ENCODE measurements around the gene CXCL3. TPM values are rescaled to one million over a fixed set of nuclear protein-coding genes. Genes with fewer than 3 reads are reported as not detected.

The CXCL3 gene
- total and polyA plus RNA-seq, 10 of the 15 experiments (the other 5 are each of a cell fraction or from before 2014, with no cell fraction given) = not detected

GRCh38 chr4:74006009-74006476 lies 32.4 kb downstream of the CXCL3 start:
- ATAC-seq (peak; percentile 70), FAIRE-seq (no peak), DNase-seq (ENCODE audit: low read depth, low spot score) (no peak)
- CTCF ChIA-PET = no interaction called here
- Histone ChIP-seq H3K4me2 (ENCODE audit: control insufficient read depth, insufficient read depth) (no peak overlapping the region), H3K9ac (ENCODE audit: control insufficient read depth, insufficient read depth, low read length) (no peak overlapping the region), H3K79me2 (ENCODE audit: control insufficient read depth, insufficient read depth, low read length) (no peaks in the 10 kb centered on the region), H3K27me3 (replicated peaks in 1 of 2; ENCODE audit: control insufficient read depth in 2 of 2, insufficient read depth in 2 of 2, low read length in 1 of 2) (no peaks in the 10 kb centered on the region), H3K9me3 (replicated peaks; ENCODE audit: control insufficient read depth, insufficient read depth, low read length) (no peaks in the 10 kb centered on the region), H4K20me1 (ENCODE audit: control insufficient read depth, insufficient read depth) (no peaks in the 10 kb centered on the region), H3K27ac (ENCODE audit: control insufficient read depth, insufficient read depth) (no peak overlapping the region), H3K36me3 (ENCODE audit: control insufficient read depth in 2 of 2, insufficient read depth in 2 of 2, low read length in 1 of 2) (no peaks in the 10 kb centered on the region), H3K4me3 (no peak overlapping the region), H3K4me1 (ENCODE audit: control insufficient read depth, insufficient read depth, low read length) (no peaks in the 10 kb centered on the region), H2AFZ (ENCODE audit: control insufficient read depth, low read depth, low read length) (no peak overlapping the region)
- POLR2A ChIA-PET = no interaction called here
- 14% methylated on average over 2 of the region's 2 CpGs for WGBS (ENCODE audit: insufficient coverage, insufficient replicate concordance, low lambda C conversion rate, missing lambda C conversion rate)
- TF ChIP-seq E2F4 (IDR thresholded peaks at IDR 0.05; ENCODE audit: low read depth, low read length) = no peak
- in situ Hi-C loops (cut with MboI) = no loop called here
- no TSS peak for BruUV-seq (replicated peaks)
- SMC1A ChIA-PET (ENCODE audit: uncharacterized antibody, unreplicated experiment) = interaction anchor here (2.1 kb wide), 1 partner anchor 10 kb away, joined by 10 read pairs; no protein-coding TSS in a partner anchor
- RAD21 ChIA-PET (ENCODE audit: unreplicated experiment) = no interaction called here
- intact Hi-C loops (cut with micrococcal nuclease; ENCODE audit: unreplicated experiment) = no loop called here

GRCh38 chr4:74005528-74005927 lies 33.0 kb downstream of the CXCL3 start:
- DNase-seq (ENCODE audit: low read depth, low spot score) = no peak
- Histone ChIP-seq H2AFZ (ENCODE audit: control insufficient read depth, low read depth, low read length) (no peak overlapping the region), H3K79me2 (ENCODE audit: control insufficient read depth, insufficient read depth, low read length) (no peaks in the 10 kb centered on the region), H3K4me3 (no peak overlapping the region), H3K9me3 (replicated peaks; ENCODE audit: control insufficient read depth, insufficient read depth, low read length) (no peaks in the 10 kb centered on the region), H3K27ac (ENCODE audit: control insufficient read depth, insufficient read depth) (no peak overlapping the region), H4K20me1 (ENCODE audit: control insufficient read depth, insufficient read depth) (no peaks in the 10 kb centered on the region), H3K9ac (ENCODE audit: control insufficient read depth, insufficient read depth, low read length) (no peak overlapping the region), H3K27me3 (replicated peaks in 1 of 2; ENCODE audit: control insufficient read depth in 2 of 2, insufficient read depth in 2 of 2, low read length in 1 of 2) (no peaks in the 10 kb centered on the region; a peak in 1 of 4 replicates), H3K4me1 (ENCODE audit: control insufficient read depth, insufficient read depth, low read length) (no peaks in the 10 kb centered on the region), H3K4me2 (ENCODE audit: control insufficient read depth, insufficient read depth) (no peak overlapping the region), H3K36me3 (ENCODE audit: control insufficient read depth in 2 of 2, insufficient read depth in 2 of 2, low read length in 1 of 2) (no peaks in the 10 kb centered on the region)
- WGBS (ENCODE audit: insufficient coverage, insufficient replicate concordance, low lambda C conversion rate, missing lambda C conversion rate) = 31% methylated on average over 3 of the region's 3 CpGs
- no peak for FAIRE-seq
- ChIA-PET POLR2A (no interaction called here), SMC1A (ENCODE audit: uncharacterized antibody, unreplicated experiment) (no interaction called here), RAD21 (ENCODE audit: unreplicated experiment) (no interaction called here), CTCF (no interaction called here)
- TF ChIP-seq SP1 (IDR thresholded peaks at IDR 0.05; ENCODE audit: low read depth, low read length) (no peak), BCL11A (IDR thresholded peaks at IDR 0.05; ENCODE audit: low read depth, low read length) (no peak), POLR2A (IDR thresholded peaks at IDR 0.05; ENCODE audit: low read depth, low read length) (no peak), SRF (IDR thresholded peaks at IDR 0.05; ENCODE audit: low read depth in 2 of 2, low read length in 2 of 2) (no peak)
- intact Hi-C loops (cut with micrococcal nuclease; ENCODE audit: unreplicated experiment) (no loop called here), in situ Hi-C loops (cut with MboI) (no loop called here)
- no peak for ATAC-seq
- BruUV-seq (replicated peaks) = no TSS peak
